Measurements from ENCODE around the gene HBD.

Gene HBD

DNA sequence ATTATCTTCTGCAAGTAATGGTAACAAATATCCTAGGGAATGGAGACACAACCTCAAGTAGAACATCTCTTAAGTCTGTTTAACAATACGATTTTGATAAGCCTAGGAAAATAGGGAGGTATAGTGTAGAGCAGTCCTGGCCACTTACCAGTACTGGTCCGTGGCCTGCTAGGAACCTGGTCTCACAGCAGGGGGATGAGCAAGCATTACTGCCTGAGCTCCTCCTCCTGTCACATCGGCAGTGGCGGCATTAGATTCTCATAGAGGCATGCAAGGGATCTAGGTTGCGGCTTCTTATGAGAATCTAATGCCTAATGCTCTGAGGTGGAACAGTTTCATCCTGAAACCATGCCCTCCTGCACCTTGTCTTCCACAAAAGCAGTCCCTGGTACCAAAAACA is 38.2 kb downstream of the HBD start:
- TF ChIP-seq FOXM1 (IDR thresholded peaks at IDR 0.05; ENCODE audit: borderline replicate concordance, low read depth) (no peak), TCF12 (IDR thresholded peaks at IDR 0.05; ENCODE audit: low read depth) (no peak), CREB1 (IDR thresholded peaks at IDR 0.05; ENCODE audit: low read depth) (no peak), EGR1 (IDR thresholded peaks at IDR 0.05) (no peak), EP300 (IDR thresholded peaks at IDR 0.05; ENCODE audit: borderline replicate concordance) (no peak), YY1 (IDR thresholded peaks at IDR 0.05; ENCODE audit: low read depth) (no peak), TEAD4 (IDR thresholded peaks at IDR 0.05) (no peak), CEBPB (IDR thresholded peaks at IDR 0.05) (no peak), NFIC (IDR thresholded peaks at IDR 0.05) (no peak), TAF1 (IDR thresholded peaks at IDR 0.05; ENCODE audit: low read depth) (no peak), RAD21 (IDR thresholded peaks at IDR 0.05; ENCODE audit: low read depth) (no peak), ZBTB7A (IDR thresholded peaks at IDR 0.05; ENCODE audit: low read depth) (no peak)
- TF ChIP-seq, protein P1, sequence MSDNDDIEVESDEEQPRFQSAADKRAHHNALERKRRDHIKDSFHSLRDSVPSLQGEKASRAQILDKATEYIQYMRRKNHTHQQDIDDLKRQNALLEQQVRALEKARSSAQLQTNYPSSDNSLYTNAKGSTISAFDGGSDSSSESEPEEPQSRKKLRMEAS (IDR thresholded peaks at IDR 0.05), result no peak
- TF ChIP-seq, protein P2, sequence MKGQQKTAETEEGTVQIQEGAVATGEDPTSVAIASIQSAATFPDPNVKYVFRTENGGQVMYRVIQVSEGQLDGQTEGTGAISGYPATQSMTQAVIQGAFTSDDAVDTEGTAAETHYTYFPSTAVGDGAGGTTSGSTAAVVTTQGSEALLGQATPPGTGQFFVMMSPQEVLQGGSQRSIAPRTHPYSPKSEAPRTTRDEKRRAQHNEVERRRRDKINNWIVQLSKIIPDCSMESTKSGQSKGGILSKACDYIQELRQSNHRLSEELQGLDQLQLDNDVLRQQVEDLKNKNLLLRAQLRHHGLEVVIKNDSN (IDR thresholded peaks at IDR 0.05), result no peak
- TF ChIP-seq, protein P3, sequence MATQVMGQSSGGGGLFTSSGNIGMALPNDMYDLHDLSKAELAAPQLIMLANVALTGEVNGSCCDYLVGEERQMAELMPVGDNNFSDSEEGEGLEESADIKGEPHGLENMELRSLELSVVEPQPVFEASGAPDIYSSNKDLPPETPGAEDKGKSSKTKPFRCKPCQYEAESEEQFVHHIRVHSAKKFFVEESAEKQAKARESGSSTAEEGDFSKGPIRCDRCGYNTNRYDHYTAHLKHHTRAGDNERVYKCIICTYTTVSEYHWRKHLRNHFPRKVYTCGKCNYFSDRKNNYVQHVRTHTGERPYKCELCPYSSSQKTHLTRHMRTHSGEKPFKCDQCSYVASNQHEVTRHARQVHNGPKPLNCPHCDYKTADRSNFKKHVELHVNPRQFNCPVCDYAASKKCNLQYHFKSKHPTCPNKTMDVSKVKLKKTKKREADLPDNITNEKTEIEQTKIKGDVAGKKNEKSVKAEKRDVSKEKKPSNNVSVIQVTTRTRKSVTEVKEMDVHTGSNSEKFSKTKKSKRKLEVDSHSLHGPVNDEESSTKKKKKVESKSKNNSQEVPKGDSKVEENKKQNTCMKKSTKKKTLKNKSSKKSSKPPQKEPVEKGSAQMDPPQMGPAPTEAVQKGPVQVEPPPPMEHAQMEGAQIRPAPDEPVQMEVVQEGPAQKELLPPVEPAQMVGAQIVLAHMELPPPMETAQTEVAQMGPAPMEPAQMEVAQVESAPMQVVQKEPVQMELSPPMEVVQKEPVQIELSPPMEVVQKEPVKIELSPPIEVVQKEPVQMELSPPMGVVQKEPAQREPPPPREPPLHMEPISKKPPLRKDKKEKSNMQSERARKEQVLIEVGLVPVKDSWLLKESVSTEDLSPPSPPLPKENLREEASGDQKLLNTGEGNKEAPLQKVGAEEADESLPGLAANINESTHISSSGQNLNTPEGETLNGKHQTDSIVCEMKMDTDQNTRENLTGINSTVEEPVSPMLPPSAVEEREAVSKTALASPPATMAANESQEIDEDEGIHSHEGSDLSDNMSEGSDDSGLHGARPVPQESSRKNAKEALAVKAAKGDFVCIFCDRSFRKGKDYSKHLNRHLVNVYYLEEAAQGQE (IDR thresholded peaks at IDR 0.05; ENCODE audit: low read depth), result no peak

DNA sequence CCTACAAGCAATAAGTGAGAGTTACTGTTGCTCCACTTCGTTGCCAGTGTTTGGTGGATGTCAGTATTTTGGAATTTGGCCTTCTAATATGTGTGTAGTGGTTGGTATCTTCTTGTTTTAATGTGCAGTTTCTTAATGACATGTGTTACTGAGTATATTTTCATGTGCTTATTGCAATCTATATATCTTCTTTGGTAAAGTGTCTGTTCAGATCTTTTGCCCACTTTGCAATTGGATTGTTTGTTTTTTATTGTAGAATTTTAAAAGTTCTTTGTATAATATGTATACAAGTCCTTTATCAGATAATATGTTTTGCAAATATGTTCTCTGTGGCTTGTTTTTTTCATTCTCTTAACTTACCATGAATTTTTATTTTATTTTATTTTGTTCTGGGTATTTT is 41.5 kb downstream of the HBD start:
- TF ChIP-seq YY1 (IDR thresholded peaks at IDR 0.05; ENCODE audit: low read depth), result no peak

DNA sequence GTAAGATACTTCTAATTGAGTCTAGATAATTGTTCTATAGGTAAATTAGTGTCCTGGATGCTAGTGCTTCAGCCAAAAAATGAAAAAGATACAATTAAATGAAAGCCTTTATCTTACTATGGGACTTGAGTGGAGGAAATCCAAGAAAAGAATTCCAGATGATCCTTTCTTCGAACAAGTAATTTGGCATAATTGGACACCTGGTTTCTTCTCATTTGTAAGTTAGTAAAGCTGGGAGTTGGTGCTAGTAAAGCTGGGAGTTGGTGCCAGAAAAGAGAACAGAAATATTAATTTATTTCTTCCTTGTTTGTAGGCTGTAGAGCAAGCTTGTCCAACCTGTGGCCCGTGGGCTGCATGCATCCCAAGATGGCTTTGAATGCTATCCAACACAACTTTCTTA is 46.1 kb downstream of the HBD start:
- TF ChIP-seq YY1 (IDR thresholded peaks at IDR 0.05; ENCODE audit: low read depth) (no peak), EP300 (IDR thresholded peaks at IDR 0.05; ENCODE audit: borderline replicate concordance) (no peak), TCF12 (IDR thresholded peaks at IDR 0.05; ENCODE audit: low read depth) (no peak), FOXM1 (IDR thresholded peaks at IDR 0.05; ENCODE audit: borderline replicate concordance, low read depth) (no peak), CREB1 (IDR thresholded peaks at IDR 0.05; ENCODE audit: low read depth) (no peak), EGR1 (IDR thresholded peaks at IDR 0.05) (no peak), ZBTB7A (IDR thresholded peaks at IDR 0.05; ENCODE audit: low read depth) (no peak), CEBPB (IDR thresholded peaks at IDR 0.05) (no peak)
- TF ChIP-seq, protein P1 (IDR thresholded peaks at IDR 0.05), result no peak

Data from Ishikawa (cell line).